Neural cell (in vitro differentiated cells): Measurements from ENCODE around the gene DNM3. TPM values are rescaled to one million over a fixed set of nuclear protein-coding genes. Genes with fewer than 3 reads are reported as not detected.

ENCODE experiments used
- H2AFZ ChIP-seq: fragments of 200-600, 300-800 bp; sonication (generic), shearing (Covaris generic); 2 replicates; pipeline ENCODE4 v1.6.0; 2014; ENCODE audit warnings: low read depth, mild to moderate bottlenecking, antibody characterized with exemption, low read length, moderate library complexity
- H3F3A ChIP-seq: fragments of 200-600 bp; shearing (Covaris generic); 2 replicates; pipeline ENCODE4 v1.6.1; 2016; ENCODE audit warnings: mild to moderate bottlenecking, moderate library complexity, mixed read lengths, antibody characterized with exemption, low read length; ENCODE audit not compliant: insufficient read depth, poor library complexity, severe bottlenecking
- H3K27ac ChIP-seq: fragments of 200-600, 300-800 bp; sonication (generic), shearing (Covaris generic); 2 replicates; pipeline ENCODE4 v1.5.1; 2014; ENCODE audit warnings: mild to moderate bottlenecking, low read length, moderate library complexity
- H3K27me3 ChIP-seq: fragments of 300-800, 200-600 bp; sonication (generic), shearing (Covaris generic); 2 replicates; pipeline ENCODE4 v1.6.0; 2014; ENCODE audit warnings: mild to moderate bottlenecking, low read depth, low read length, moderate library complexity; ENCODE audit not compliant: insufficient read depth
- H3K36me3 ChIP-seq: fragments of 300-800, 200-600 bp; sonication (generic), shearing (Covaris generic); 2 replicates; pipeline ENCODE4 v1.5.1; 2014; ENCODE audit warnings: mild to moderate bottlenecking, antibody characterized with exemption, low read length, moderate library complexity; ENCODE audit not compliant: insufficient read depth
- H3K4me2 ChIP-seq: fragments of 300-800, 200-600 bp; sonication (generic), shearing (Covaris generic); 2 replicates; pipeline ENCODE4 v1.6.0; 2014; ENCODE audit warnings: mild to moderate bottlenecking, low read length
- H3K4me3 ChIP-seq: fragments of 300-800, 200-600 bp; sonication (generic), shearing (Covaris generic); 2 replicates; pipeline ENCODE4 v1.5.1; 2014; ENCODE audit warnings: mild to moderate bottlenecking, low read length, moderate library complexity
- H3K79me2 ChIP-seq: fragments of 200-600 bp; shearing (Covaris generic); replicated peaks from 2 replicates; pipeline ENCODE4 v1.6.0; 2014; ENCODE audit warnings: mild to moderate bottlenecking, low read length, moderate library complexity; ENCODE audit not compliant: insufficient read depth
- H3K9ac ChIP-seq: fragments of 300-800, 200-600 bp; sonication (generic), shearing (Covaris generic); 2 replicates; pipeline ENCODE4 v1.6.1; 2016; ENCODE audit warnings: mild to moderate bottlenecking, low read length, mixed read lengths
- H3K9me2 ChIP-seq: fragments of 200-600 bp; shearing (Covaris generic); 2 replicates; pipeline ENCODE4 v1.6.1; 2016; ENCODE audit warnings: mild to moderate bottlenecking, low read length, mixed read lengths; ENCODE audit not compliant: insufficient read depth
- H3K9me3 ChIP-seq: fragments of 200-600, 300-800 bp; sonication (generic), shearing (Covaris generic); 2 replicates; pipeline ENCODE4 v1.6.1; 2016; ENCODE audit warnings: mild to moderate bottlenecking, mixed run types, low read length, moderate library complexity, mixed read lengths
- H4K20me1 ChIP-seq: fragments of 200-600 bp; shearing (Covaris generic); 2 replicates; pipeline ENCODE4 v1.6.1; 2016; ENCODE audit warnings: mild to moderate bottlenecking, mixed run types; ENCODE audit not compliant: insufficient read depth
- EP300 ChIP-seq: fragments of 450-650 bp; conservative IDR thresholded peaks from 2 replicates; pipeline ENCODE4 v1.6.1; 2014; ENCODE audit warnings: antibody characterized with exemption, mild to moderate bottlenecking, moderate library complexity; ENCODE audit not compliant: poor library complexity, severe bottlenecking
- EZH2 ChIP-seq: fragments of 200-600, 300-800 bp; shearing (Covaris generic), sonication (generic); IDR thresholded peaks from 2 replicates; pipeline ENCODE4 v1.6.1; 2014; ENCODE audit warnings: antibody characterized with exemption, low read length, borderline replicate concordance, mild to moderate bottlenecking; ENCODE audit not compliant: insufficient read depth, poor library complexity, severe bottlenecking
- MXI1 ChIP-seq: fragments of 450-650 bp; conservative IDR thresholded peaks from 2 replicates; pipeline ENCODE4 v1.6.1; 2014; ENCODE audit warnings: antibody characterized with exemption, mild to moderate bottlenecking; ENCODE audit not compliant: poor library complexity, severe bottlenecking
- POLR2AphosphoS5 ChIP-seq: IDR thresholded peaks from 2 replicates; pipeline ENCODE4 v1.6.1; 2012
- RAD21 ChIP-seq: fragments of 450-650 bp; conservative IDR thresholded peaks from 2 replicates; pipeline ENCODE4 v1.6.1; 2014; ENCODE audit warnings: antibody characterized with exemption, mild to moderate bottlenecking, moderate library complexity
- SMC3 ChIP-seq: fragments of 450-650 bp; conservative IDR thresholded peaks from 2 replicates; pipeline ENCODE4 v1.6.1; 2014; ENCODE audit warnings: antibody characterized with exemption, mild to moderate bottlenecking, moderate library complexity; ENCODE audit not compliant: poor library complexity
- TAF1 ChIP-seq: IDR thresholded peaks from 2 replicates; pipeline ENCODE4 v1.6.1; 2012; ENCODE audit warnings: low read depth
- polyA plus RNA-seq: library from polyadenylated mRNA; depleted of rRNA; stranded (reverse); fragments of >200 nt; gene quantifications from 2 replicates; pipeline ENCODE4 v1.2.3, GENCODE V29; 2014
- TF ChIP-seq, protein P1 (sequence below): IDR thresholded peaks from 2 replicates; pipeline ENCODE4 v1.6.1; 2012; ENCODE audit warnings: borderline replicate concordance
- TF ChIP-seq, protein P2 (sequence below): fragments of 450-650 bp; IDR thresholded peaks from 2 replicates; pipeline ENCODE4 v1.5.1; 2014; ENCODE audit warnings: antibody characterized with exemption, mild to moderate bottlenecking, moderate library complexity; ENCODE audit not compliant: poor library complexity, severe bottlenecking

DNM3 gene
- polyA plus RNA-seq, 1 donor from 2014 or later = 37.1 TPM

DNA sequence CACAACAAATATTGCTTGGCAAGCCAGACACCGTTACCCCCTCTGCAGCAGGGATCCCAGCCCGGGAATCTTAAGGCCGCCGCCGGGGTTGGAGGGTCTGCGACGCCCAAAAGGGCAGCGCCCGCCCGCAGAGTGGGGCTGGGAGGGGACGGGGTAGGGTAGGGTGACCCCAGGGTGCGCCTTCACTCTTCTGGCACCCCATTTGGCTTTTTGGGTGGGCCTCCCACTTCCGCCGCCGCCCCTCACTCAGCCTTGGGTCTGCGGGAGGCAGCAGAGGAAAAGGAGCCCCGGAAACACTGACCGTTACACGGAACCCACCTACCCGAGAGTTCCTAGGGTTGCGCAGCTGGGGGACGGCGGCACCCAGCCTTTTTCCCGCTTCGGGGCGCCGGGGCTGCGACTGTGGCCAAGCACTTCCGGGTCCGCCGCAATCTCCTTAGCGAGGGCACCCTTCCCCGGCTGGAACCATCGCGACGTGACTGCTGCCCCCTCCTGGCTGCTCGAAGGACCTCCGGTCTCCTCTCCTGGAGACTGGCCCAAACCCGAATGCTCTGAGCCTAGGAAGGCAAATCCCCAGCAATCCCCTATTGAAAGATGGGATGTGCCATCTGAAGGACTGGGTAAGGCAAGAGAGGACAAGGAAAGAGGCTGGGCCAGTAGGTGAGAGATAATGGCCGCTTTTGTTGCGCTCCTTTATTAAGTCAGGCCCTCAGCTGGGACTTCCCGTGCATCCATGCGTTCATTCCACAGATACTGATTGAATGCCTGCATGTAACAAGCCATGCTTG is 602.6 kb downstream of the DNM3 start, which contains the start of gene PIGC:
Gene PIGC (minus strand): TSS at position 404 of the 788 bp plus-strand sequence. CDS start 1,447 bp downstream, outside the sequence.
- no peaks in the 10 kb centered on the region for H3K36me3 ChIP-seq
- H3K9me2 ChIP-seq = no peaks in the 10 kb centered on the region
- peak within 1 kb of the TSS; percentile 82 for H3K9ac ChIP-seq
- H3K79me2 ChIP-seq = peaks cover 11% of the 10 kb centered on the region
- H3K27ac ChIP-seq = peak within 1 kb of the TSS; percentile 48
- no peaks in the 10 kb centered on the region for H3K27me3 ChIP-seq
- H3K4me3 ChIP-seq = peak within 1 kb of the TSS; percentile 81
- TF ChIP-seq, protein P1, sequence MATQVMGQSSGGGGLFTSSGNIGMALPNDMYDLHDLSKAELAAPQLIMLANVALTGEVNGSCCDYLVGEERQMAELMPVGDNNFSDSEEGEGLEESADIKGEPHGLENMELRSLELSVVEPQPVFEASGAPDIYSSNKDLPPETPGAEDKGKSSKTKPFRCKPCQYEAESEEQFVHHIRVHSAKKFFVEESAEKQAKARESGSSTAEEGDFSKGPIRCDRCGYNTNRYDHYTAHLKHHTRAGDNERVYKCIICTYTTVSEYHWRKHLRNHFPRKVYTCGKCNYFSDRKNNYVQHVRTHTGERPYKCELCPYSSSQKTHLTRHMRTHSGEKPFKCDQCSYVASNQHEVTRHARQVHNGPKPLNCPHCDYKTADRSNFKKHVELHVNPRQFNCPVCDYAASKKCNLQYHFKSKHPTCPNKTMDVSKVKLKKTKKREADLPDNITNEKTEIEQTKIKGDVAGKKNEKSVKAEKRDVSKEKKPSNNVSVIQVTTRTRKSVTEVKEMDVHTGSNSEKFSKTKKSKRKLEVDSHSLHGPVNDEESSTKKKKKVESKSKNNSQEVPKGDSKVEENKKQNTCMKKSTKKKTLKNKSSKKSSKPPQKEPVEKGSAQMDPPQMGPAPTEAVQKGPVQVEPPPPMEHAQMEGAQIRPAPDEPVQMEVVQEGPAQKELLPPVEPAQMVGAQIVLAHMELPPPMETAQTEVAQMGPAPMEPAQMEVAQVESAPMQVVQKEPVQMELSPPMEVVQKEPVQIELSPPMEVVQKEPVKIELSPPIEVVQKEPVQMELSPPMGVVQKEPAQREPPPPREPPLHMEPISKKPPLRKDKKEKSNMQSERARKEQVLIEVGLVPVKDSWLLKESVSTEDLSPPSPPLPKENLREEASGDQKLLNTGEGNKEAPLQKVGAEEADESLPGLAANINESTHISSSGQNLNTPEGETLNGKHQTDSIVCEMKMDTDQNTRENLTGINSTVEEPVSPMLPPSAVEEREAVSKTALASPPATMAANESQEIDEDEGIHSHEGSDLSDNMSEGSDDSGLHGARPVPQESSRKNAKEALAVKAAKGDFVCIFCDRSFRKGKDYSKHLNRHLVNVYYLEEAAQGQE = peak; percentile 26
- TF ChIP-seq, protein P2, sequence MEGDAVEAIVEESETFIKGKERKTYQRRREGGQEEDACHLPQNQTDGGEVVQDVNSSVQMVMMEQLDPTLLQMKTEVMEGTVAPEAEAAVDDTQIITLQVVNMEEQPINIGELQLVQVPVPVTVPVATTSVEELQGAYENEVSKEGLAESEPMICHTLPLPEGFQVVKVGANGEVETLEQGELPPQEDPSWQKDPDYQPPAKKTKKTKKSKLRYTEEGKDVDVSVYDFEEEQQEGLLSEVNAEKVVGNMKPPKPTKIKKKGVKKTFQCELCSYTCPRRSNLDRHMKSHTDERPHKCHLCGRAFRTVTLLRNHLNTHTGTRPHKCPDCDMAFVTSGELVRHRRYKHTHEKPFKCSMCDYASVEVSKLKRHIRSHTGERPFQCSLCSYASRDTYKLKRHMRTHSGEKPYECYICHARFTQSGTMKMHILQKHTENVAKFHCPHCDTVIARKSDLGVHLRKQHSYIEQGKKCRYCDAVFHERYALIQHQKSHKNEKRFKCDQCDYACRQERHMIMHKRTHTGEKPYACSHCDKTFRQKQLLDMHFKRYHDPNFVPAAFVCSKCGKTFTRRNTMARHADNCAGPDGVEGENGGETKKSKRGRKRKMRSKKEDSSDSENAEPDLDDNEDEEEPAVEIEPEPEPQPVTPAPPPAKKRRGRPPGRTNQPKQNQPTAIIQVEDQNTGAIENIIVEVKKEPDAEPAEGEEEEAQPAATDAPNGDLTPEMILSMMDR = peak; percentile 94
- no peak for TF ChIP-seq TAF1
- no peak for TF ChIP-seq EZH2
- peak; percentile 77 for TF ChIP-seq RAD21
- peak; percentile 81 for TF ChIP-seq SMC3
- TF ChIP-seq POLR2AphosphoS5 = peak; percentile 57
- no peak for TF ChIP-seq EP300
- peak; percentile 67 for TF ChIP-seq MXI1
- H3F3A ChIP-seq = no peaks in the 10 kb centered on the region
- H3K4me2 ChIP-seq = peak within 1 kb of the TSS; percentile 84
- H3K9me3 ChIP-seq = no peaks in the 10 kb centered on the region
- peak within 1 kb of the TSS; percentile 66 for H2AFZ ChIP-seq
- H4K20me1 ChIP-seq = no peaks in the 10 kb centered on the region

DNA sequence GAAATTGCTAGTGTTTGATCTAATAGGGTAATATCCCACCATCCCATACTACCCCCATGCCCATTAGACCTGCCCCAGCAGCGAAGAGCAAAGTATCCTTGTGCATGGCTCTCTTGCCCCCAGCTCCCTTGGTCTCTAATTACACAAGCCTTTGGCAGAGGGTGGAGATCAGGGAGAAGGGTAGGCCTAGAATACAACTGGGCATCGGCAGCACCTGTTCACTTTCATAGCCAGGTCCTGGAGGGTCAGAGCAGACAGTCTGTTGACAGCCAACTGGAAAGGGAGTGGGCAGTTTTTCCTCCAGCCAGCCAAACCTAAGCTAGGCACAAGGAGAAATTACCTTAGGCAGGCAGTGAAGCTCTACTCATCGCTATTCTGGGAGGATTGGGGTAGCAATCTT is 605.2 kb downstream of the DNM3 start:
- no peak overlapping the region for H3K4me2 ChIP-seq
- no peak overlapping the region for H3K9ac ChIP-seq
- no peaks in the 10 kb centered on the region for H3K36me3 ChIP-seq
- H3K9me3 ChIP-seq = no peaks in the 10 kb centered on the region
- no peak overlapping the region for H3K27ac ChIP-seq
- no peaks in the 10 kb centered on the region for H4K20me1 ChIP-seq
- H3F3A ChIP-seq = no peaks in the 10 kb centered on the region
- no peak overlapping the region for H2AFZ ChIP-seq
- no peaks in the 10 kb centered on the region for H3K27me3 ChIP-seq
- no peak for TF ChIP-seq SMC3
- no peak overlapping the region for H3K4me3 ChIP-seq
- H3K9me2 ChIP-seq = no peaks in the 10 kb centered on the region
- peaks cover 11% of the 10 kb centered on the region for H3K79me2 ChIP-seq
